PC-3 (cell line): ENCODE measurements around the gene MSI1. TPM values are rescaled to one million over a fixed set of nuclear protein-coding genes. Genes with fewer than 3 reads are reported as not detected.

Experiments used
- ATAC-seq: fragments of 200-7000 bp; cut with Tn5 transposase; 2 replicates; pipeline ENCODE4 v1.9.1; 2020; ENCODE audit warnings: mild to moderate bottlenecking, moderate library complexity
- BruUV-seq: library from RNA; stranded (reverse); fragments of 400-500 nt; replicated peaks from 2 replicates; lab custom pipeline; 2021; lab: Mats Ljungman, UMichigan
- CTCF ChIA-PET: fragments of 300-600 bp; sonication (Branson Sonifier 250); formaldehyde crosslinking; loops from one replicate; lab custom pipeline; 2022; ENCODE audit warnings: antibody characterized with exemption; lab: Charles Lee
- POLR2A ChIA-PET: fragments of 300-600 bp; sonication (Branson Sonifier 250); formaldehyde crosslinking; loops from one replicate; lab custom pipeline; 2022; ENCODE audit warnings: antibody characterized with exemption; ENCODE audit not compliant: unreplicated experiment; lab: Charles Lee
- DNase-seq: peaks from one replicate; pipeline ENCODE4 v3.0.0-alpha.2; 2015
- H2AFZ ChIP-seq: fragments of 300-600 bp; sonication (generic); 2 replicates; pipeline ENCODE4 v1.6.0; 2016; ENCODE audit warnings: antibody characterized with exemption, low read length
- H3F3A ChIP-seq: fragments of 300-600 bp; sonication (generic); one replicate; pipeline ENCODE4 v1.6.0; 2017; ENCODE audit warnings: antibody characterized with exemption, low read length, control low read depth, mild to moderate bottlenecking; ENCODE audit not compliant: unreplicated experiment
- H3K27ac ChIP-seq: fragments of 300-600 bp; sonication (generic); 2 replicates; pipeline ENCODE4 v1.5.1; 2016; ENCODE audit warnings: mild to moderate bottlenecking, low read length
- H3K27me3 ChIP-seq: fragments of 300-600 bp; sonication (generic); 2 replicates; pipeline ENCODE4 v1.6.1; 2016; ENCODE audit warnings: low read length, mixed read lengths
- H3K36me3 ChIP-seq: fragments of 300-600 bp; sonication (generic); 2 replicates; pipeline ENCODE4 v1.6.1; 2016; ENCODE audit warnings: low read depth, mixed run types, low read length, mixed read lengths
- H3K4me1 ChIP-seq: fragments of 300-600 bp; sonication (generic); 2 replicates; pipeline ENCODE4 v1.5.1; 2016; ENCODE audit warnings: low read length; ENCODE audit not compliant: insufficient read depth
- H3K4me2 ChIP-seq: fragments of 300-600 bp; sonication (generic); 2 replicates; pipeline ENCODE4 v1.6.0; 2016; ENCODE audit warnings: low read length
- H3K4me3 ChIP-seq: fragments of 300-600 bp; sonication (generic); 2 replicates; pipeline ENCODE4 v1.5.1; 2016; ENCODE audit warnings: mild to moderate bottlenecking, low read length, mixed read lengths
- H3K79me2 ChIP-seq: fragments of 300-600 bp; sonication (generic); 2 replicates; pipeline ENCODE4 v1.6.1; 2017; ENCODE audit warnings: low read length, mixed read lengths
- H3K9ac ChIP-seq: fragments of 300-600 bp; sonication (generic); 2 replicates; pipeline ENCODE4 v1.6.0; 2016; ENCODE audit warnings: mild to moderate bottlenecking, low read length
- H3K9me2 ChIP-seq: fragments of 300-600 bp; sonication (generic); replicated peaks from 2 replicates; pipeline ENCODE4 v1.6.1; 2016; ENCODE audit warnings: mixed run types, low read length, mixed read lengths
- H3K9me3 ChIP-seq: fragments of 300-600 bp; sonication (generic); 2 replicates; pipeline ENCODE4 v1.6.1; 2016; ENCODE audit warnings: low read length, mixed read lengths
- H4K20me1 ChIP-seq: fragments of 300-600 bp; sonication (generic); 2 replicates; pipeline ENCODE4 v1.6.1; 2016; ENCODE audit warnings: low read length, mixed read lengths
- CTCF ChIP-seq: fragments of 300-600 bp; sonication (generic); conservative IDR thresholded peaks from 2 replicates; pipeline ENCODE4 v1.5.1; 2017; ENCODE audit warnings: antibody characterized with exemption, low read depth, mild to moderate bottlenecking, low read length
- EZH2 ChIP-seq: fragments of 300-600 bp; sonication (generic); IDR thresholded peaks from one replicate; pipeline ENCODE4 v1.6.1; 2017; ENCODE audit warnings: antibody characterized with exemption, mild to moderate bottlenecking, low read length; ENCODE audit not compliant: unreplicated experiment
- EZH2phosphoT487 ChIP-seq: fragments of 300-600 bp; sonication (generic); IDR thresholded peaks from 2 replicates; pipeline ENCODE4 v1.6.1; 2018; ENCODE audit warnings: mild to moderate bottlenecking, antibody characterized with exemption, low read length, borderline replicate concordance
- intact Hi-C: fragments of 100-400 bp; cut with micrococcal nuclease; formaldehyde crosslinking; loops from 2 replicates; pipeline ENCODE4 v1.9.0; 2023
- total RNA-seq: library from RNA; depleted of rRNA; stranded (reverse); fragments of >200 nt; gene quantifications from 2 replicates; pipeline ENCODE4 v1.2.3, GENCODE V29; 2014

MSI1 gene
- total RNA-seq, 1 experiment from 2014 or later, result not detected

- Histone ChIP-seq H3K27ac (no peak overlapping the region), H3K9me3 (no peaks in the 10 kb centered on the region), H2AFZ (no peak overlapping the region), H3F3A (no peaks in the 10 kb centered on the region), H3K4me1 (peaks cover 5% of the 10 kb centered on the region), H3K36me3 (no peaks in the 10 kb centered on the region), H4K20me1 (no peaks in the 10 kb centered on the region), H3K4me2 (no peak overlapping the region), H3K9me2 (no peaks in the 10 kb centered on the region), H3K4me3 (no peak overlapping the region), H3K27me3 (no peaks in the 10 kb centered on the region), H3K9ac (no peak overlapping the region), H3K79me2 (no peaks in the 10 kb centered on the region)
- no peak for DNase-seq
- ChIA-PET CTCF (interaction anchor here (0.7 kb wide), 2 partner anchors 25 to 121 kb away, joined by 4 to 5 read pairs; no protein-coding TSS in a partner anchor), POLR2A (no interaction called here)
- intact Hi-C loops, result no loop called here
- BruUV-seq, result no TSS peak
- ATAC-seq, result no peak
- no peak for TF ChIP-seq EZH2phosphoT487
- no peak for TF ChIP-seq EZH2
- no peak for TF ChIP-seq CTCF
Observed at GRCh38 chr12:120346031-120346430, 22.9 kb downstream of the MSI1 start.

- CTCF ChIA-PET, result no interaction called here
- Histone ChIP-seq H3K9ac (no peak overlapping the region), H3K36me3 (no peaks in the 10 kb centered on the region), H3K4me3 (no peak overlapping the region), H3K4me1 (no peaks in the 10 kb centered on the region), H3K4me2 (no peak overlapping the region), H3K9me3 (no peaks in the 10 kb centered on the region), H3F3A (no peaks in the 10 kb centered on the region), H3K27ac (no peak overlapping the region), H4K20me1 (no peaks in the 10 kb centered on the region), H3K79me2 (no peaks in the 10 kb centered on the region), H3K27me3 (no peaks in the 10 kb centered on the region), H3K9me2 (no peaks in the 10 kb centered on the region), H2AFZ (no peak overlapping the region)
- DNase-seq, result no peak
- POLR2A ChIA-PET, result no interaction called here
- TF ChIP-seq EZH2phosphoT487, result no peak
- TF ChIP-seq EZH2, result no peak
- TF ChIP-seq CTCF, result no peak
- ATAC-seq, result no peak
- no TSS peak for BruUV-seq
- intact Hi-C loops, result no loop called here
Observed at GRCh38 chr12:120343692-120344091, 25.3 kb downstream of the MSI1 start.

- no TSS peak for BruUV-seq
Observed at GRCh38 chr12:120343039-120343537, 25.9 kb downstream of the MSI1 start.

More at GRCh38 chr12:120343039-120343537, 25.9 kb downstream of the MSI1 start:
- ChIA-PET CTCF (no interaction called here), POLR2A (no interaction called here)
- Histone ChIP-seq H3K9ac (no peak overlapping the region), H3K79me2 (no peaks in the 10 kb centered on the region), H3K4me2 (no peak overlapping the region), H3K9me3 (no peaks in the 10 kb centered on the region), H2AFZ (no peak overlapping the region), H3K4me3 (no peak overlapping the region), H3F3A (no peaks in the 10 kb centered on the region), H3K36me3 (no peaks in the 10 kb centered on the region), H3K27me3 (no peaks in the 10 kb centered on the region), H3K9me2 (no peaks in the 10 kb centered on the region), H3K4me1 (no peaks in the 10 kb centered on the region), H3K27ac (no peak overlapping the region), H4K20me1 (no peaks in the 10 kb centered on the region)
- DNase-seq (no peak), ATAC-seq (no peak)
- TF ChIP-seq EZH2phosphoT487 (no peak), CTCF (no peak), EZH2 (no peak)
- intact Hi-C loops, result no loop called here
